B cell (primary cell): ENCODE results near the gene KCNQ1OT1. TPM values are rescaled to one million over a fixed set of nuclear protein-coding genes. Genes with fewer than 3 reads are reported as not detected.

Experiments
- ATAC-seq: fragments of 200-7000 bp; cut with Tn5 transposase; one replicate; pipeline ENCODE4 v1.10.0; 2021; ENCODE audit warnings: low read depth, mild to moderate bottlenecking, moderate number of reproducible peaks, moderate library complexity
- CTCF ChIA-PET: fragments of 350-600 bp; sonication (Branson Sonifier 250); formaldehyde crosslinking; loops from one replicate; lab custom pipeline; 2021; ENCODE audit warnings: antibody characterized with exemption, inconsistent platforms; lab: Charles Lee
- POLR2A ChIA-PET: fragments of 350-600 bp; sonication (Branson Sonifier 250); formaldehyde crosslinking; loops from one replicate; lab custom pipeline; 2021; ENCODE audit warnings: antibody characterized with exemption; lab: Charles Lee
- DNase-seq: peaks from one replicate; pipeline ENCODE4 v3.0.0; 2013
- H2AFZ ChIP-seq: 2 replicates; pipeline ENCODE4 v1.6.1; 2012; ENCODE audit warnings: mild to moderate bottlenecking, low read depth, low read length; ENCODE audit not compliant: insufficient read depth, poor library complexity, severe bottlenecking
- H3K27ac ChIP-seq, 2 donors: 1 replicate in 1 of 2; 2 replicates in 1 of 2; pipeline ENCODE4 v1.5.1; 2012 to 2013; ENCODE audit warnings: low read length in 2 of 2, mild to moderate bottlenecking in 2 of 2, moderate library complexity in 1 of 2
- H3K27me3 ChIP-seq, 4 experiments: fragments of 200-600 bp in 1 of 4; sonication (generic) in 1 of 4; replicated peaks in 1 of 4; 1 replicate in 2 of 4; 2 replicates in 2 of 4; pipeline versions ENCODE4 v1.6.1 to v1.7.0; 2013 to 2016; ENCODE audit warnings: low read length in 3 of 4, mild to moderate bottlenecking in 2 of 4, mixed read lengths in 1 of 4, moderate library complexity in 1 of 4; ENCODE audit not compliant: insufficient read depth in 4 of 4, control insufficient read depth in 3 of 4; ENCODE audit errors: control extremely low read depth in 1 of 4
- H3K36me3 ChIP-seq, 2 experiments: replicated peaks in 1 of 2; 1 replicate in 1 of 2; 2 replicates in 1 of 2; pipeline versions ENCODE4 v1.6.1 to v1.7.1; 2013; ENCODE audit warnings: low read length in 1 of 2; ENCODE audit not compliant: insufficient read depth in 2 of 2, control insufficient read depth in 1 of 2; ENCODE audit errors: control extremely low read depth in 1 of 2, extremely low read depth in 1 of 2
- H3K4me1 ChIP-seq, 2 donors: fragments of 200-600 bp in 1 of 2; sonication (generic) in 1 of 2; 1 replicate in 1 of 2; 2 replicates in 1 of 2; pipeline versions ENCODE4 v1.5.1 to v1.6.1; 2013 to 2017; ENCODE audit warnings: low read length in 2 of 2; ENCODE audit not compliant: control insufficient read depth in 2 of 2, insufficient read depth in 2 of 2
- H3K4me2 ChIP-seq: replicated peaks from 2 replicates; pipeline ENCODE3; 2012; ENCODE audit warnings: mild to moderate bottlenecking, low read depth, low read length; ENCODE audit not compliant: poor library complexity, severe bottlenecking
- H3K4me3 ChIP-seq, 5 experiments: fragments of 200-600 bp in 1 of 5; sonication (generic) in 1 of 5; 1 replicate in 3 of 5; 2 replicates in 2 of 5; pipeline versions ENCODE4 v1.5.1 to v1.7.0; 2011 to 2016; ENCODE audit warnings: low read length in 4 of 5, mild to moderate bottlenecking in 4 of 5, low read depth in 2 of 5, control low read depth in 1 of 5, moderate library complexity in 1 of 5; ENCODE audit not compliant: insufficient read depth in 1 of 5; ENCODE audit errors: control extremely low read depth in 1 of 5, extremely low read depth in 1 of 5
- H3K79me2 ChIP-seq: fragments of 200-600 bp; sonication (generic); one replicate; pipeline ENCODE4 v1.6.0; 2016; ENCODE audit warnings: low read length; ENCODE audit not compliant: control insufficient read depth, insufficient read depth
- H3K9ac ChIP-seq: fragments of 200-600 bp; sonication (generic); 2 replicates; pipeline ENCODE4 v1.6.1; 2017; ENCODE audit warnings: mild to moderate bottlenecking, low read length, moderate library complexity
- H3K9me3 ChIP-seq, 3 donors: one replicate each; pipeline versions ENCODE4 v1.6.1 to v1.7.1; 2013; ENCODE audit warnings: low read length in 2 of 3; ENCODE audit not compliant: control insufficient read depth in 2 of 3, insufficient read depth in 1 of 3; ENCODE audit errors: control extremely low read depth in 1 of 3
- H4K20me1 ChIP-seq: 2 replicates; pipeline ENCODE4 v1.6.0; 2012; ENCODE audit warnings: mild to moderate bottlenecking, low read length; ENCODE audit not compliant: insufficient read depth, control insufficient read depth, poor library complexity, severe bottlenecking
- H3K27ac Mint-ChIP-seq: one replicate; pipeline ENCODE4 v1.8.0; 2021; ENCODE audit warnings: mixed read lengths
- H3K27me3 Mint-ChIP-seq: one replicate; pipeline ENCODE4 v1.8.0; 2021; ENCODE audit warnings: mixed read lengths
- H3K4me1 Mint-ChIP-seq: one replicate; pipeline ENCODE4 v1.8.0; 2021; ENCODE audit warnings: mixed read lengths
- H3K4me3 Mint-ChIP-seq: one replicate; pipeline ENCODE4 v1.8.0; 2021; ENCODE audit warnings: mixed read lengths
- H3K9me3 Mint-ChIP-seq: one replicate; pipeline ENCODE4 v1.8.0; 2022; ENCODE audit warnings: mixed read lengths; ENCODE audit not compliant: insufficient read depth
- CTCF ChIP-seq: fragments of 200-600 bp; IDR thresholded peaks from one replicate; pipeline ENCODE4 v1.8.0; 2022; ENCODE audit warnings: antibody characterized with exemption, mild to moderate bottlenecking
- EZH2 ChIP-seq: IDR thresholded peaks from 2 replicates; pipeline ENCODE4 v1.6.1; 2012; ENCODE audit warnings: borderline replicate concordance, low read depth, mild to moderate bottlenecking, moderate library complexity, low read length; ENCODE audit not compliant: insufficient read depth, poor library complexity, severe bottlenecking
- WGBS: methylation state at CpG from one replicate; pipeline ENCODE4 v1.1.5; 2013; ENCODE audit warnings: missing lambda C conversion rate; ENCODE audit not compliant: insufficient coverage; 5-methylcytosine and 5-hydroxymethylcytosine counted together
- intact Hi-C: fragments of 100-400 bp; cut with micrococcal nuclease; formaldehyde crosslinking; loops from one replicate; pipeline ENCODE4 v1.10.0; 2022
- polyA plus RNA-seq: library from polyadenylated mRNA; depleted of rRNA; stranded (reverse); fragments of >200 nt; gene quantifications from 2 replicates; pipeline ENCODE4 v1.2.3, GENCODE V29; 2012
- total RNA-seq, 2 donors: library from RNA; stranded (reverse); fragments of 120-200 nt in 1 of 2; gene quantifications; 1 replicate in 1 of 2; 2 replicates in 1 of 2; pipeline versions ENCODE4 v1.2.3 to v1.2.4, GENCODE V29; 2013 to 2022

KCNQ1OT1 gene
- total and polyA plus RNA-seq, 2 donors (not counting 1 experiment from before 2014, with no cell fraction given), result 0.03 to 0.89 TPM

- Mint-ChIP-seq H3K9me3 (no peaks in the 10 kb centered on the region), H3K4me1 (peaks cover 3% of the 10 kb centered on the region), H3K27ac (no peak overlapping the region), H3K27me3 (no peaks in the 10 kb centered on the region), H3K4me3 (no peak overlapping the region)
- ChIA-PET CTCF (no interaction called here), POLR2A (no interaction called here)
- Histone ChIP-seq H3K4me1 (no peaks in the 10 kb centered on the region), H3K79me2 (no peaks in the 10 kb centered on the region), H4K20me1 (no peaks in the 10 kb centered on the region), H3K36me3 (peaks cover 0 to 16% of the 10 kb centered on the region in 2 experiments), H2AFZ (no peak overlapping the region), H3K9ac (no peak overlapping the region), H3K27me3 (no peaks in the 10 kb centered on the region), H3K27ac (no peak overlapping the region), H3K9me3 (peaks cover 0 to 11% (median 2%) of the 10 kb centered on the region in 3 donors), H3K4me3 (no peak overlapping the region), H3K4me2 (no peak overlapping the region)
- no peak for TF ChIP-seq CTCF
- no peak for TF ChIP-seq EZH2
- no peak for ATAC-seq
- 95% methylated on average over 11 of the region's 11 CpGs for WGBS
- intact Hi-C loops, result no loop called here
- DNase-seq, result no peak
These were observed 34.0 kb downstream of the KCNQ1OT1 start for GRCh38 chr11:2665526-2666400.
